ENCODE results near the gene SLC38A10. TPM values are rescaled to one million over a fixed set of nuclear protein-coding genes. Genes with fewer than 3 reads are reported as not detected.

Gene SLC38A10
- total and polyA plus RNA-seq, 2 of the 13 experiments (the other 11 are each of a cell fraction or from before 2014, with no cell fraction given): 23.4 to 55.8 TPM

DNA sequence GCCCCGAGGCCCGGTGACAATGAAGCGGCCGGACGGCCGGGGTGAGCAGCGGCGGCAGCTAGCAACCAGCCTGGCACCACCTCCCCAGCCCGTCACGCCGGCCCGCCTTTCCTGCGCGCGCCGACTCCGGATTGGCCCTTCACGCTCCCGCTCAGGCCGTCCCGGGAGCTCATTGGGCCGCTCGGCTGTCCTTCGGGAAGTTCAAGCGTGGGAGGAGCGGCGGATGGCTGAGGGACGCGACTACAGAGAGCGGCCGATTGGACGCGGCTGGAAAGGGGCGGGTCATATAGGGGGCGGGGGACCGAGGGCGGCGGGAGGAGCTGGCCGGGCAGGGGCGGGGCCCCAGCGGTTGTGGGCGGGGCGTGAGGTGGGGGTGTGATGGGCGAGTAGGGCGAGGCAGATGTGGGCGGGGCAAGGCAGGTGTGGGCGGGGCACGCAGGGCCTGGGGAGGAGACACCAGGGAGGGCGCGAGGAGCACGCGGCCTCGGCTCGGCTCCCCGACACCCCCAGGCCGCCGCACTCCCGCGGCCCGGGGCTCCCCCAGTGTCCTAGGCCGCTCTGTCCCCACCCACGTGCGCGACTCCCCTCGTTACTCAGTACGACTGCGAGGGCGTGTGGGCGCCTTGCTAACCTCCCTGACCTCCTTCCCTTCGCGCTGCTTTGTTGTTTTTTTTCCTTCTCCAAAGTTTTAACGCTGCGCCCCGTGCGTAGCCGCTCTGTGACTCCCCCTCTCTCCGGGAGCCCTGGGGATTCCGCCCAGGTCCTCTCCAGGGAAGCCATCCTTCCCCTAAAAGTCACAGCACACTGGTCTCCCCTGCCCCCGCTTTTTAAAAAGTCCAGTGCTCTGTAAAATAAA is 72.0 kb downstream of the SLC38A10 start, which contains the start of gene CEP131 (continued):
- TF ChIP-seq, protein P1, sequence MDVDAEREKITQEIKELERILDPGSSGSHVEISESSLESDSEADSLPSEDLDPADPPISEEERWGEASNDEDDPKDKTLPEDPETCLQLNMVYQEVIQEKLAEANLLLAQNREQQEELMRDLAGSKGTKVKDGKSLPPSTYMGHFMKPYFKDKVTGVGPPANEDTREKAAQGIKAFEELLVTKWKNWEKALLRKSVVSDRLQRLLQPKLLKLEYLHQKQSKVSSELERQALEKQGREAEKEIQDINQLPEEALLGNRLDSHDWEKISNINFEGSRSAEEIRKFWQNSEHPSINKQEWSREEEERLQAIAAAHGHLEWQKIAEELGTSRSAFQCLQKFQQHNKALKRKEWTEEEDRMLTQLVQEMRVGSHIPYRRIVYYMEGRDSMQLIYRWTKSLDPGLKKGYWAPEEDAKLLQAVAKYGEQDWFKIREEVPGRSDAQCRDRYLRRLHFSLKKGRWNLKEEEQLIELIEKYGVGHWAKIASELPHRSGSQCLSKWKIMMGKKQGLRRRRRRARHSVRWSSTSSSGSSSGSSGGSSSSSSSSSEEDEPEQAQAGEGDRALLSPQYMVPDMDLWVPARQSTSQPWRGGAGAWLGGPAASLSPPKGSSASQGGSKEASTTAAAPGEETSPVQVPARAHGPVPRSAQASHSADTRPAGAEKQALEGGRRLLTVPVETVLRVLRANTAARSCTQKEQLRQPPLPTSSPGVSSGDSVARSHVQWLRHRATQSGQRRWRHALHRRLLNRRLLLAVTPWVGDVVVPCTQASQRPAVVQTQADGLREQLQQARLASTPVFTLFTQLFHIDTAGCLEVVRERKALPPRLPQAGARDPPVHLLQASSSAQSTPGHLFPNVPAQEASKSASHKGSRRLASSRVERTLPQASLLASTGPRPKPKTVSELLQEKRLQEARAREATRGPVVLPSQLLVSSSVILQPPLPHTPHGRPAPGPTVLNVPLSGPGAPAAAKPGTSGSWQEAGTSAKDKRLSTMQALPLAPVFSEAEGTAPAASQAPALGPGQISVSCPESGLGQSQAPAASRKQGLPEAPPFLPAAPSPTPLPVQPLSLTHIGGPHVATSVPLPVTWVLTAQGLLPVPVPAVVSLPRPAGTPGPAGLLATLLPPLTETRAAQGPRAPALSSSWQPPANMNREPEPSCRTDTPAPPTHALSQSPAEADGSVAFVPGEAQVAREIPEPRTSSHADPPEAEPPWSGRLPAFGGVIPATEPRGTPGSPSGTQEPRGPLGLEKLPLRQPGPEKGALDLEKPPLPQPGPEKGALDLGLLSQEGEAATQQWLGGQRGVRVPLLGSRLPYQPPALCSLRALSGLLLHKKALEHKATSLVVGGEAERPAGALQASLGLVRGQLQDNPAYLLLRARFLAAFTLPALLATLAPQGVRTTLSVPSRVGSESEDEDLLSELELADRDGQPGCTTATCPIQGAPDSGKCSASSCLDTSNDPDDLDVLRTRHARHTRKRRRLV (CRISPR knock-in tag; IDR thresholded peaks at IDR 0.05): peak; percentile 87; the same call in 1 of the 2 replicates
- TF ChIP-seq THAP7 (CRISPR knock-in tag; IDR thresholded peaks at IDR 0.05): no peak
- TF ChIP-seq ZNF432 (CRISPR knock-in tag; IDR thresholded peaks at IDR 0.05; ENCODE audit: borderline replicate concordance): no peak
- TF ChIP-seq MED1 (CRISPR knock-in tag; IDR thresholded peaks at IDR 0.05): peak; percentile 45; the same call in 1 of the 2 replicates
- TF ChIP-seq, protein P2, sequence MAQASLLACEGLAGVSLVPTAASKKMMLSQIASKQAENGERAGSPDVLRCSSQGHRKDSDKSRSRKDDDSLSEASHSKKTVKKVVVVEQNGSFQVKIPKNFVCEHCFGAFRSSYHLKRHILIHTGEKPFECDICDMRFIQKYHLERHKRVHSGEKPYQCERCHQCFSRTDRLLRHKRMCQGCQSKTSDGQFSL (CRISPR knock-in tag; IDR thresholded peaks at IDR 0.05): peak; percentile 85
- TF ChIP-seq KLF16 (CRISPR knock-in tag; IDR thresholded peaks at IDR 0.05): peak in 1 of 2 experiments; percentile 73; a peak in 2 of 4 replicates
- TF ChIP-seq ZNF724P (CRISPR knock-in tag; IDR thresholded peaks at IDR 0.05; ENCODE audit: borderline replicate concordance): peak; percentile 81; the same call in 1 of the 2 replicates
- no peak for TF ChIP-seq EHMT2 (IDR thresholded peaks at IDR 0.05; ENCODE audit: borderline replicate concordance, low read depth, low read length)
- TF ChIP-seq DR1 (CRISPR knock-in tag; IDR thresholded peaks at IDR 0.05): no peak; the same call in 1 of the 2 replicates
- TF ChIP-seq, protein P3, sequence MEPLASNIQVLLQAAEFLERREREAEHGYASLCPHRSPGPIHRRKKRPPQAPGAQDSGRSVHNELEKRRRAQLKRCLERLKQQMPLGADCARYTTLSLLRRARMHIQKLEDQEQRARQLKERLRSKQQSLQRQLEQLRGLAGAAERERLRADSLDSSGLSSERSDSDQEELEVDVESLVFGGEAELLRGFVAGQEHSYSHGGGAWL (CRISPR knock-in tag; IDR thresholded peaks at IDR 0.05): peak; percentile 91
- TF ChIP-seq SIX4 (CRISPR knock-in tag; IDR thresholded peaks at IDR 0.05): no peak; the same call in 1 of the 2 replicates
- no peak for TF ChIP-seq CBX5 (CRISPR knock-in tag; IDR thresholded peaks at IDR 0.05; ENCODE audit: borderline replicate concordance)
- no peak for TF ChIP-seq FOXA1 (IDR thresholded peaks at IDR 0.05)
- TF ChIP-seq FOXA1 (CRISPR knock-in tag; IDR thresholded peaks at IDR 0.05): peak; percentile 20; the same call in 1 of the 2 replicates
- TF ChIP-seq, protein P4, sequence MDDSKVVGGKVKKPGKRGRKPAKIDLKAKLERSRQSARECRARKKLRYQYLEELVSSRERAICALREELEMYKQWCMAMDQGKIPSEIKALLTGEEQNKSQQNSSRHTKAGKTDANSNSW (CRISPR knock-in tag; IDR thresholded peaks at IDR 0.05; ENCODE audit: borderline replicate concordance): peak; percentile 89; the same call in 1 of the 2 replicates
- TF ChIP-seq ZUFSP (CRISPR knock-in tag; IDR thresholded peaks at IDR 0.05; ENCODE audit: borderline replicate concordance): no peak
- TF ChIP-seq, protein P5, sequence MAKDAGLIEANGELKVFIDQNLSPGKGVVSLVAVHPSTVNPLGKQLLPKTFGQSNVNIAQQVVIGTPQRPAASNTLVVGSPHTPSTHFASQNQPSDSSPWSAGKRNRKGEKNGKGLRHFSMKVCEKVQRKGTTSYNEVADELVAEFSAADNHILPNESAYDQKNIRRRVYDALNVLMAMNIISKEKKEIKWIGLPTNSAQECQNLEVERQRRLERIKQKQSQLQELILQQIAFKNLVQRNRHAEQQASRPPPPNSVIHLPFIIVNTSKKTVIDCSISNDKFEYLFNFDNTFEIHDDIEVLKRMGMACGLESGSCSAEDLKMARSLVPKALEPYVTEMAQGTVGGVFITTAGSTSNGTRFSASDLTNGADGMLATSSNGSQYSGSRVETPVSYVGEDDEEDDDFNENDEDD (CRISPR knock-in tag; IDR thresholded peaks at IDR 0.05; ENCODE audit: borderline replicate concordance): peak; percentile 98
- no peak for TF ChIP-seq KLF11 (CRISPR knock-in tag; IDR thresholded peaks at IDR 0.05)

Data from HepG2 (cell line).